ENCODE measurements around the gene DHRSX.

Gene DHRSX

GRCh38 chrX:2185341-2186082 is 315.3 kb downstream of the DHRSX start:
- no peak for DNase-seq

DNA sequence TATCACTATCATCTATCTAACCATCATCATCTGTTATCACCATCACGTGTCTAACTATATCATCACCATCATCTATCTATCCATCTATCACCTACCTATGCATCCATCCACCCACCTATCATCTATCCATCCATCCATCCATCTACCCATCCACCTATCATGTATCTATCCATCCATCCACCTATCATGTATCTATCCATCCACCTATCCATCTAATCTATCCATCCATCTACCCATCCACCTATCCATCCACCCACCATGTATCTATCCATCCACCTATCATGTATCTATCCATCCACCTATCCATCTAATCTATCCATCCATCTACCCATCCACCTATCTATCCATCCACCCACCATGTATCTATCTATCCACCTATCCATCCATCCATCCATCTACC is 316.7 kb downstream of the DHRSX start:
- no peak for DNase-seq

DNA sequence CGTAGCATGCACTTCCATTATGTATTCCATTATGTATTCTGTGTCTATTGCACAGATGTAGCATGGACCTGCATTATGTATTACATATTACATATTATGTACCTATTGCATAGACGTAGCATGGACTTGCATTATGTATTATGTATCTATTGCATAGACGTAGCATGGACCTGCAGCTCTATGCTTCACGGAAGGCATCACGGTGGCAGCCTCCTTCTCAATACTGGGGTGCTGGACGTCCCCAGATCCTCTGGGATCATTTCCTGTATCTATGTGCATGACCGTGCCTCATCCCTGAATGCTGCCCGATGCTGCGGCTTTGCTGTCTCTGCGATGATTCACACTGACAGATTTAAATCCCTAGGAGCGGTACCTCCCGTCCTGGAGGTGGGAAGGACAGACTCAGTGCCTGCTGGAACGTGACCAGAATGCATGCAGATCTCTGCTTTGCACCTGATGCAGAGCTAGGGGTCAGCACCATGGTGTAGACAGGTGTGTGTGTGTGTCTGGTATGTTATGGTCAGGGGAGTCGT is 317.5 kb downstream of the DHRSX start:
- DNase-seq = no peak

DNA sequence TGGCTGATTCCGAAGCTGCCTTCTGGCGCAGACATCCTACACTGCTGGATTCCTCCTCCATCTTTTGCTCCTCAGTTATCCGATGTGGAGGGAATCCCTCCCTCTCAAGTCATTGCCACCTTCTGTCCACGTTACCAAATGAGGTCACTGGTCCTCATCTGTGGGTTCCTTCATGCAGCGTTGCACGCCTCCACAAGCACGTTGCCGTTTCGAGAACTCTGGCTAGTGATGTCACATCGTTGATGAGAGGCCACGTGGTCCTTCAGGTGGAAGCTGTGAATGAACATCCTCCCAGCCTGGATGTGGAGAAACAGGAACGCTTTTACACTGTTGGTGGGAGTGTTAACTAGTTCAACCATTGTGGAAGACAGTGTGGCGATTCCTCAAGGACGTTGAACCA is 323.2 kb downstream of the DHRSX start:
- DNase-seq = no peak

- DNase-seq = no peak
These were observed 324.0 kb downstream of the DHRSX start for GRCh38 chrX:2176733-2177132.

DNA sequence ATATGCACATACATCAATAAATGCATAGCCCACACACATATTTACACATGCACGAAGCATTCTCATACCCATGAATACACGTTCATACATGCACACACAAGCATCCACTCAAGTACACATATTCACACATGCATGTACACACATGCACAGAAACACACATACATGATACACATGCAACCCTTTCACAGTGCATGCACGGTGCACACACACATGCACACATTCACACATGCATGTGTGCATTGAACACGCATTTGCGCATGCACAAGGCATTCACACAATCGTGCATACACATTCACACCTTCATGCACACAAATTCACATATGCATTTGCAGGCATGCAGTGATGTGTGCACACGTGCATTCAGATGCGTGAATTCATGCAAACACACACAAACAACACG is 324.5 kb downstream of the DHRSX start:
- DNase-seq = no peak

GRCh38 chrX:2172359-2172758 is 328.4 kb downstream of the DHRSX start:
- no peak for DNase-seq
